Central memory CD8-positive, alpha-beta T cell (primary cell): Measurements from ENCODE around the gene CYLD.

Experiments
- ATAC-seq: fragments of 150-1000 bp; cut with Tn5 transposase; replicated peaks from 2 replicates; pipeline ENCODE4 v1.10.0; 2022; ENCODE audit warnings: mild to moderate bottlenecking, moderate FRiP score, moderate number of reproducible peaks; ENCODE audit not compliant: poor library complexity, severe bottlenecking; ENCODE audit errors: extremely low read depth
- DNase-seq, 2 donors: peaks; one replicate each; pipeline ENCODE4 v3.0.0; 2021; ENCODE audit warnings: low spot score in 2 of 2
- H3K27ac Mint-ChIP-seq: one replicate; pipeline ENCODE4 v1.8.0; 2022; ENCODE audit warnings: low read depth, mild to moderate bottlenecking, moderate library complexity, mixed read lengths
- H3K27me3 Mint-ChIP-seq: one replicate; pipeline ENCODE4 v1.8.0; 2022; ENCODE audit warnings: mixed read lengths
- H3K36me3 Mint-ChIP-seq: one replicate; pipeline ENCODE4 v1.8.0; 2022; ENCODE audit warnings: mild to moderate bottlenecking, moderate library complexity, mixed read lengths; ENCODE audit not compliant: insufficient read depth
- H3K4me1 Mint-ChIP-seq: one replicate; pipeline ENCODE4 v1.8.0; 2022; ENCODE audit warnings: mixed read lengths
- H3K4me3 Mint-ChIP-seq: one replicate; pipeline ENCODE4 v1.8.0; 2022; ENCODE audit warnings: mild to moderate bottlenecking, moderate library complexity, mixed read lengths
- H3K9me3 Mint-ChIP-seq: one replicate; pipeline ENCODE4 v1.8.0; 2022; ENCODE audit warnings: mixed read lengths

The CYLD gene

GRCh38 chr16:50826797-50827316 is 85.0 kb downstream of the CYLD start:
- H3K27me3 Mint-ChIP-seq, result peaks cover 71% of the 10 kb centered on the region
- H3K27ac Mint-ChIP-seq, result no peak overlapping the region
- DNase-seq (no peak), ATAC-seq (no peak)
- no peaks in the 10 kb centered on the region for H3K9me3 Mint-ChIP-seq
- no peaks in the 10 kb centered on the region for H3K4me1 Mint-ChIP-seq
- no peaks in the 10 kb centered on the region for H3K36me3 Mint-ChIP-seq
- H3K4me3 Mint-ChIP-seq, result no peak overlapping the region

GRCh38 chr16:50828164-50828702 is 86.3 kb downstream of the CYLD start:
- H3K4me1 Mint-ChIP-seq, result no peaks in the 10 kb centered on the region
- no peaks in the 10 kb centered on the region for H3K9me3 Mint-ChIP-seq
- no peaks in the 10 kb centered on the region for H3K36me3 Mint-ChIP-seq
- DNase-seq, result no peak
- H3K27ac Mint-ChIP-seq, result no peak overlapping the region
- no peak overlapping the region for H3K4me3 Mint-ChIP-seq
- H3K27me3 Mint-ChIP-seq, result peaks cover 61% of the 10 kb centered on the region
- ATAC-seq, result no peak

GRCh38 chr16:50830698-50831097 is 88.8 kb downstream of the CYLD start:
- Mint-ChIP-seq H3K4me1 (no peaks in the 10 kb centered on the region), H3K4me3 (no peak overlapping the region), H3K36me3 (no peaks in the 10 kb centered on the region), H3K27me3 (peaks cover 62% of the 10 kb centered on the region), H3K27ac (no peak overlapping the region), H3K9me3 (no peaks in the 10 kb centered on the region)
- DNase-seq (no peak), ATAC-seq (no peak)

- Mint-ChIP-seq H3K27me3 (peaks cover 62% of the 10 kb centered on the region), H3K4me3 (no peak overlapping the region), H3K9me3 (no peaks in the 10 kb centered on the region), H3K4me1 (no peaks in the 10 kb centered on the region), H3K27ac (no peak overlapping the region), H3K36me3 (no peaks in the 10 kb centered on the region)
- no peak for ATAC-seq
- no peak for DNase-seq
Observed at GRCh38 chr16:50831751-50832150, 89.9 kb downstream of the CYLD start.

- Mint-ChIP-seq H3K4me3 (no peak overlapping the region), H3K27ac (no peak overlapping the region), H3K4me1 (no peaks in the 10 kb centered on the region), H3K27me3 (peaks cover 48% of the 10 kb centered on the region), H3K36me3 (no peaks in the 10 kb centered on the region), H3K9me3 (no peaks in the 10 kb centered on the region)
- no peak for ATAC-seq
- DNase-seq, result no peak
Observed at GRCh38 chr16:50833929-50834328, 92.0 kb downstream of the CYLD start.

- peaks cover 44% of the 10 kb centered on the region for H3K27me3 Mint-ChIP-seq
- ATAC-seq (no peak), DNase-seq (no peak)
- H3K4me1 Mint-ChIP-seq, result no peaks in the 10 kb centered on the region
- H3K4me3 Mint-ChIP-seq, result no peak overlapping the region
- H3K27ac Mint-ChIP-seq, result no peak overlapping the region
- no peaks in the 10 kb centered on the region for H3K9me3 Mint-ChIP-seq
- no peaks in the 10 kb centered on the region for H3K36me3 Mint-ChIP-seq
Observed at GRCh38 chr16:50834701-50835100, 92.8 kb downstream of the CYLD start.

- no peak overlapping the region for H3K4me3 Mint-ChIP-seq
- ATAC-seq, result no peak
- H3K4me1 Mint-ChIP-seq, result no peaks in the 10 kb centered on the region
- H3K27me3 Mint-ChIP-seq, result peaks cover 45% of the 10 kb centered on the region
- DNase-seq, result no peak
- no peaks in the 10 kb centered on the region for H3K36me3 Mint-ChIP-seq
- H3K9me3 Mint-ChIP-seq, result no peaks in the 10 kb centered on the region
- no peak overlapping the region for H3K27ac Mint-ChIP-seq
Observed at GRCh38 chr16:50835358-50836060, 93.6 kb downstream of the CYLD start.

GRCh38 chr16:50836121-50836621 is 94.3 kb downstream of the CYLD start:
- H3K9me3 Mint-ChIP-seq, result no peaks in the 10 kb centered on the region
- H3K27ac Mint-ChIP-seq, result no peak overlapping the region
- H3K4me1 Mint-ChIP-seq, result no peaks in the 10 kb centered on the region
- no peak for DNase-seq
- H3K36me3 Mint-ChIP-seq, result peaks cover under 1% of the 10 kb centered on the region
- no peak for ATAC-seq
- H3K27me3 Mint-ChIP-seq, result peaks cover 45% of the 10 kb centered on the region
- no peak overlapping the region for H3K4me3 Mint-ChIP-seq

- H3K27me3 Mint-ChIP-seq, result peaks cover 55% of the 10 kb centered on the region
- no peak overlapping the region for H3K4me3 Mint-ChIP-seq
- no peak overlapping the region for H3K27ac Mint-ChIP-seq
- DNase-seq (no peak), ATAC-seq (no peak)
- no peaks in the 10 kb centered on the region for H3K9me3 Mint-ChIP-seq
- peaks cover 1% of the 10 kb centered on the region for H3K36me3 Mint-ChIP-seq
- H3K4me1 Mint-ChIP-seq, result peaks cover 7% of the 10 kb centered on the region
Observed at GRCh38 chr16:50837324-50837723, 95.4 kb downstream of the CYLD start.

- DNase-seq (no peak), ATAC-seq (no peak)
- H3K4me3 Mint-ChIP-seq, result no peak overlapping the region
- no peak overlapping the region for H3K27ac Mint-ChIP-seq
- H3K36me3 Mint-ChIP-seq, result peaks cover 1% of the 10 kb centered on the region
- peaks cover 11% of the 10 kb centered on the region for H3K4me1 Mint-ChIP-seq
- peaks cover 60% of the 10 kb centered on the region for H3K27me3 Mint-ChIP-seq
- H3K9me3 Mint-ChIP-seq, result no peaks in the 10 kb centered on the region
Observed at GRCh38 chr16:50838165-50838564, 96.3 kb downstream of the CYLD start.

- H3K27ac Mint-ChIP-seq, result no peak overlapping the region
- H3K4me3 Mint-ChIP-seq, result no peak overlapping the region
- peaks cover 55% of the 10 kb centered on the region for H3K27me3 Mint-ChIP-seq
- peaks cover 11% of the 10 kb centered on the region for H3K4me1 Mint-ChIP-seq
- no peak for DNase-seq
- peaks cover 1% of the 10 kb centered on the region for H3K36me3 Mint-ChIP-seq
- H3K9me3 Mint-ChIP-seq, result no peaks in the 10 kb centered on the region
- no peak for ATAC-seq
Observed at GRCh38 chr16:50838885-50839284, 97.0 kb downstream of the CYLD start.

GRCh38 chr16:50839356-50839755 is 97.5 kb downstream of the CYLD start:
- Mint-ChIP-seq H3K9me3 (no peaks in the 10 kb centered on the region), H3K36me3 (peaks cover 1% of the 10 kb centered on the region), H3K27ac (no peak overlapping the region), H3K4me3 (no peak overlapping the region), H3K27me3 (peaks cover 50% of the 10 kb centered on the region), H3K4me1 (peaks cover 11% of the 10 kb centered on the region)
- no peak for DNase-seq
- ATAC-seq, result no peak
